SU-DHL-6 (cell line): ENCODE results near the gene SMIM32.

Experiments used
- H2AFZ ChIP-seq: fragments of 200-600 bp; sonication (generic); 2 replicates; pipeline ENCODE4 v1.6.1; 2014; ENCODE audit warnings: low read depth, mild to moderate bottlenecking, moderate library complexity, mixed read lengths, antibody characterized with exemption, low read length; ENCODE audit not compliant: severe bottlenecking
- H3F3A ChIP-seq: fragments of 200-600 bp; shearing (Covaris generic); 2 replicates; pipeline ENCODE4 v1.6.0; 2016; ENCODE audit warnings: antibody characterized with exemption, mild to moderate bottlenecking; ENCODE audit not compliant: insufficient read depth
- H3K27ac ChIP-seq: fragments of 200-600 bp; sonication (generic); 2 replicates; pipeline ENCODE4 v1.5.1; 2016; ENCODE audit warnings: low read depth, mild to moderate bottlenecking, low read length, moderate library complexity, mixed read lengths
- H3K27me3 ChIP-seq: fragments of 200-600 bp; sonication (generic), shearing (Covaris generic); 2 replicates; pipeline ENCODE4 v1.6.0; 2014; ENCODE audit warnings: mild to moderate bottlenecking, low read length
- H3K36me3 ChIP-seq: fragments of 200-600 bp; sonication (generic); 2 replicates; pipeline ENCODE4 v1.6.1; 2014; ENCODE audit warnings: mild to moderate bottlenecking, low read length, mixed read lengths
- H3K4me2 ChIP-seq: fragments of 300-600, 200-600 bp; shearing (Covaris generic), sonication (generic); 2 replicates; pipeline ENCODE4 v1.6.0; 2014; ENCODE audit warnings: low read length, low read depth, mild to moderate bottlenecking; ENCODE audit not compliant: poor library complexity, severe bottlenecking
- H3K4me3 ChIP-seq: fragments of 200-600 bp; sonication (generic); 2 replicates; pipeline ENCODE4 v1.5.1; 2014; ENCODE audit warnings: antibody characterized with exemption, low read length, mild to moderate bottlenecking, mixed read lengths; ENCODE audit not compliant: insufficient read depth, poor library complexity, severe bottlenecking
- H3K79me2 ChIP-seq: fragments of 200-600 bp; sonication (generic); 2 replicates; pipeline ENCODE4 v1.6.1; 2014; ENCODE audit warnings: mild to moderate bottlenecking, low read length, moderate library complexity; ENCODE audit not compliant: insufficient read depth
- H3K9ac ChIP-seq: fragments of 200-600 bp; sonication (generic); 2 replicates; pipeline ENCODE4 v1.7.0; 2014; ENCODE audit warnings: mild to moderate bottlenecking, low read length
- H3K9me2 ChIP-seq: fragments of 200-600 bp; sonication (generic); replicated peaks from 2 replicates; pipeline ENCODE4 v1.6.1; 2014; ENCODE audit warnings: low read length; ENCODE audit not compliant: insufficient read depth
- H3K9me3 ChIP-seq: fragments of 200-600 bp; sonication (generic); 2 replicates; pipeline ENCODE4 v1.6.1; 2014; ENCODE audit warnings: low read length, mixed read lengths; ENCODE audit not compliant: insufficient read depth
- H4K20me1 ChIP-seq: fragments of 200-600 bp; sonication (generic); 2 replicates; pipeline ENCODE4 v1.6.1; 2014; ENCODE audit warnings: low read depth, mild to moderate bottlenecking, antibody characterized with exemption, low read length, moderate library complexity, mixed read lengths
- CTCF ChIP-seq: fragments of 200-600 bp; sonication (generic); IDR thresholded peaks from one replicate; pipeline ENCODE4 v1.5.1; 2017; ENCODE audit warnings: antibody characterized with exemption, mild to moderate bottlenecking, low read length, moderate library complexity; ENCODE audit not compliant: insufficient read depth, poor library complexity, severe bottlenecking
- EZH2phosphoT487 ChIP-seq: fragments of 200-600 bp; sonication (generic), shearing (Covaris generic); conservative IDR thresholded peaks from 2 replicates; pipeline ENCODE4 v1.6.1; 2018; ENCODE audit warnings: mild to moderate bottlenecking, antibody characterized with exemption, low read length, moderate library complexity, mixed read lengths

Gene SMIM32

GRCh38 chr5:136190904-136191303 lies 2.1 kb downstream of the SMIM32 start:
- Histone ChIP-seq H3K9me3 (no peaks in the 10 kb centered on the region), H4K20me1 (no peaks in the 10 kb centered on the region), H3F3A (no peaks in the 10 kb centered on the region), H3K27me3 (no peaks in the 10 kb centered on the region), H3K9me2 (no peaks in the 10 kb centered on the region), H3K27ac (no peak overlapping the region), H3K4me2 (no peak overlapping the region), H3K79me2 (no peaks in the 10 kb centered on the region), H3K9ac (no peak overlapping the region), H2AFZ (no peak overlapping the region), H3K4me3 (no peak overlapping the region), H3K36me3 (peaks cover 5% of the 10 kb centered on the region; the same call in 1 of the 2 replicates)
- TF ChIP-seq CTCF (no peak), EZH2phosphoT487 (no peak)

DNA sequence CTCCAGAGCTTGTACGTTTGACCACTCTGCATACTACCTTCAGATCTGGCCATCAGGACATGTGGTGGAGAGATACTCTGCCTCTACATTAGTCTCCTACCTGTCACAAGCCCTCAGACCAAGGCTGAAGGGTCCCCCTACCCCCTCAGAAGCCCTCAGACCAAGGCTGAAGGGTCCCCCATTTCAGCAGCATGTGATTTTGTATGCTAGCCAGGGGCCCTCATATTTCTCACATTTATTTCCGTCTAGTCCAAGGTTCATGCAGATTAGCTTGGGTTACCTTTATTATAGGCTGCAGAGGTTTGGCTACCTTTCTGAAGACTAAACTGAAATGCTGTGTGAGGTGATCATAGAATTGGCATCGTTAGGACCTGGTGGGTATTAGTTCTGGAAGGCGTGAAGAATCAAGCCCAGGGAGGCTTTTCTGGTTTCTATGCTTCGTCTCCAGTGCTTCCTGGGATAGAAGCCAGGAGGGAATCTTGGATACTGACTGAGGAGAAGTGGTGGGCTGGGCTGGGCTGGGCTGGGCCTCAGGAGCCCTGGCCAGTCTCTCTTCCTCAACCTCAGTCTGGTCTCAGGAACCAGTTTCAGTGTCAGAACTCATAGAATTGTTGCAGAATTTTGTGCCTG lies 2.8 kb downstream of the SMIM32 start:
- Histone ChIP-seq H3K4me3 (no peak overlapping the region), H3F3A (no peaks in the 10 kb centered on the region), H3K9ac (no peak overlapping the region), H3K9me3 (no peaks in the 10 kb centered on the region), H4K20me1 (no peaks in the 10 kb centered on the region), H3K79me2 (no peaks in the 10 kb centered on the region), H3K27me3 (no peaks in the 10 kb centered on the region), H3K27ac (no peak overlapping the region), H3K9me2 (no peaks in the 10 kb centered on the region), H2AFZ (no peak overlapping the region), H3K4me2 (no peak overlapping the region), H3K36me3 (peaks cover 5% of the 10 kb centered on the region; the same call in 1 of the 2 replicates)
- TF ChIP-seq CTCF (no peak), EZH2phosphoT487 (no peak)

DNA sequence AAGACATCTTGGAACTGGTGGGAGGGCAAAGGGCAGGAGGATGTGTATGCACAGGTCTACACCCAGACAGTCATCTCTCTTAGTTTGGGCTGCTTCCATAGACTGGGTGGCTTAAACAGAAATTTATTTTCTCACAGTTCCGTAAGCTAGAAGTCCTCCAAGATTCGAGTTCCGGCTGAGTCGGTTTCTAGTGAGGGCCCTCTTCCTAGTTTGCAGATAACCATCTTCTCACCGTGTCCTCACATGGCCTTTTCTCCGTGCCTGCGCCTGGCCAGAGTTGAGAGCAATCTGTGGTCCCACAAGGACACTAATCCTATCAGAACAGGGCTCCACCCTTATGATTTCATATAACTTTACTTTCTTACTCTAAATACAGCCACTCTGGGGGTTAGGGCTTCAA lies 4.1 kb downstream of the SMIM32 start:
- no peaks in the 10 kb centered on the region for H4K20me1 ChIP-seq
- no peak overlapping the region for H3K27ac ChIP-seq
- TF ChIP-seq EZH2phosphoT487 (no peak), CTCF (no peak)
- H3K36me3 ChIP-seq: peaks cover 5% of the 10 kb centered on the region; the same call in 1 of the 2 replicates
- H2AFZ ChIP-seq: no peak overlapping the region
- H3K79me2 ChIP-seq: no peaks in the 10 kb centered on the region
- H3K9me2 ChIP-seq: no peaks in the 10 kb centered on the region
- H3K4me2 ChIP-seq: no peak overlapping the region
- no peaks in the 10 kb centered on the region for H3F3A ChIP-seq
- no peak overlapping the region for H3K4me3 ChIP-seq
- no peak overlapping the region for H3K9ac ChIP-seq
- H3K9me3 ChIP-seq: no peaks in the 10 kb centered on the region
- H3K27me3 ChIP-seq: no peaks in the 10 kb centered on the region
